Stimulated activated CD8-positive, alpha-beta memory T cell treated with anti-CD3 and anti-CD28 coated beads, Interleukin-7, amount 100 ng/mL, for 24 hours (primary cell): ENCODE data around the gene RAI1.

Experiments
- DNase-seq: peaks from one replicate; pipeline ENCODE4 v3.0.0-alpha.2; 2020; ENCODE audit warnings: low read depth

RAI1 gene

GRCh38 chr17:17816831-17817551 is 135.7 kb downstream of the RAI1 start:
- DNase-seq = no peak

DNA sequence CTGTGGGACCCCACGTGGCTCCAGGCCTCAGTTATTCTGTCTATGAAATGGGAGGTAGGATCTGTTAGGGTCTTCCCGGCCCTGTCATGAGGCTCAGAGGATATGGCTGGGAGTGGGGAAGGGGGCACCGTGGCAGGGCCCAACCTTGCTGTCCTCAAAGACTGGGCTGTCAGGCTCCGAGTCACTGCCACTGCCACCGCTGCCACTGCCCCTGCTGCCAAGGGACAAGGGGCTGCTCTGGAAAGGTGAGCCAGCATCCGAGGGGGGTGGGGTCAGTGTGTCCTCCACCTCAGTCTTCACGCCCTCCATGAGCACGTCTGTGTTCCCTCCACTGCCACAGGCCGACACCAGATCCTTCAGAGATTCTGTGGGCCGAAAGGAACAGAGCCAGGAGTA is 136.3 kb downstream of the RAI1 start:
- DNase-seq = no peak

DNA sequence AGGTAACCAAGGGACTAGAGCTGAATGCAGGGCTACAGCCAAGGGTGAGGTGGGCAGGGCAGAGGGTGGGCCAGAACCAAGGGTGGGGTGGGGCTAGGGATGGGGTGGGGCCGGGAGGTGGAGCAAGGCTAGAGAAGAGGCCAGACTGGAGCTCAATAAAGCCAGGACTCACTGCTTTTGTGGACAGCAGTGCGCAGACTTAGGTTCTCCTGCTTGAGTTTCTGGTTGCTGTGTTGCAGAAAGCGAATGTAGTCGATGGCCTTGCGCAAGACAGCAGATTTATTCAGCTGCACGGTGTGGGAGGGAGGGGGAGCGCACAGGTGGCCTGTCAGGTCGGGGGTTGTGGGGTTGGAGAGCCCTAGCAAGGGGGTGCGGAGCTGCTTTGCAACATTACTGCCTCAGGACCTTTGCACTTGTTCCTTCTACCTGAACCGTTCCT is 136.8 kb downstream of the RAI1 start:
- DNase-seq = no peak

DNA sequence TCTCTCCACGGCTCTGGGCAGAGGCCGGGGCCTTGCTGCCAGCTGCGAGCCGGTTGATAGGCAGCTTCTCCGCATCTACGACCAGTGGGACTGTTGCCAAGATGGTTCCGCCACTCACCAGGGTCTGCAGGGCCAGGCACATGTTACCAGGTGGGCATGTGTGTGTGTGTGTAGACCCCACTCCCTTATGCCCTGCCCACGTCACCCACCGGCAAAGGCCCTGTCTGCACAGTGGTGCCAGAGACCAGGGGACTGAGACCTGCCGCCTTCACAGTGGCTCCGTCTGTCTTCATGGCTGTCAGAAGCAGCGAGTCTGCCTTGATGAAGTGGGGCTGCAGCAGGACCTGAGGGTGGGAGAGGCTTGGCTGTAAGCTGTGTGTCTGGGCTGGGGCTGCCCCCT is 137.9 kb downstream of the RAI1 start:
- no peak for DNase-seq

GRCh38 chr17:17819561-17819995 is 138.3 kb downstream of the RAI1 start:
- DNase-seq = peak; percentile 39

GRCh38 chr17:17820046-17820445 is 138.8 kb downstream of the RAI1 start:
- no peak for DNase-seq

GRCh38 chr17:17820463-17821158 is 139.4 kb downstream of the RAI1 start:
- DNase-seq = no peak

GRCh38 chr17:17822189-17822588 is 140.9 kb downstream of the RAI1 start:
- no peak for DNase-seq

DNA sequence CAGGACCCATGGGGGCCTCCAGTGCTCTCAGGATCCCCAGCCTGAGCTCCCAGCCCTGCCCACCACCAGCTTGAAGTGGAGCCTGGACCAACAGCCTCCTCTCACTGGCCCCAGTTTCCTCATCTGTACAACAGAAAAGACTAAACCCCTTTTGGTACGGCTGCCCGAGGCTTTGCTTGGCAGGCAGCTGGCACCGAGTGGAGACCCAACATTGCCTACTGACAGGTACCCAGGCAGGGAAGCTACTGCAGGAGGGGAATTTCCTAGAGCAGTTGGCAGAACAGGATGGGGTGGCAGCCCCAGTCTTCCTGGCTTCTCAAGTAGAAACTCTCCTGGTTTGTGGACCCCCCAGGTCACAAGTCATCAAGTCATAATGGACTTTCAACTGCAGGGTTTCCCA is 141.4 kb downstream of the RAI1 start:
- DNase-seq = no peak

DNA sequence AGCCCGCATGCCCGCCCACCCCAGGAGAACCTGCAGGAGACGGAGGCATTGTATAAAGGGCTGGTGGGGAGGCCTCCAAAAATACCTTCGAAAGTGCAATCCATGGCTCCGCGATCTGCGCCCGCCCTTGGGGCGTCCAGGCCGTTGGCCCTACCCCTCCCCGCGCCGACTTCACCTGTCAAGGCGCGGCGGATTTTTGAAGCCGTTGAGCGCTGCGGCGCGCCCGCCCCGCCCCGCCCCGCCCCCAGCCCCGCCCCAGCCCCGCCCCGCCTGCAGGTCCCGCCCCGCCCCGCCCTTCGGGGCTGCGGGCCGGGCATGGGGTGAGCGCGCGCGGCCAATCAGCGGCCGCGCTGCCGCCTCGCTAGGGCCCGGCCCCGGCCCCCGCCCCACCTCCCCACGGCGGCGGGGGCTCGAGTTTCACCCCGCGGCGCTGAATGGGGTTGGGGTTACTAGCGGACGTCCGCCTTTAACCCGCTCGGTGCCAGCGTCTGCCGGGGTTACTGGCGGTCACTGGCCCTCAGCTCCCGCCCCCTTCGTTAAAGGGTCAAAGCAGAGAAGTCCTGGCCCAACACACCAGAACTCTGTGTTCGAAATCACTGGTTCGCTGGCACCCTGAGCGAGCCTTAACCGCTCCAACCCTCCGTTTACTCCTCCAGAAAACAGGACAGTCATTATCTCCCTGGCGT is 142.3 kb downstream of the RAI1 start:
- DNase-seq = no peak

DNA sequence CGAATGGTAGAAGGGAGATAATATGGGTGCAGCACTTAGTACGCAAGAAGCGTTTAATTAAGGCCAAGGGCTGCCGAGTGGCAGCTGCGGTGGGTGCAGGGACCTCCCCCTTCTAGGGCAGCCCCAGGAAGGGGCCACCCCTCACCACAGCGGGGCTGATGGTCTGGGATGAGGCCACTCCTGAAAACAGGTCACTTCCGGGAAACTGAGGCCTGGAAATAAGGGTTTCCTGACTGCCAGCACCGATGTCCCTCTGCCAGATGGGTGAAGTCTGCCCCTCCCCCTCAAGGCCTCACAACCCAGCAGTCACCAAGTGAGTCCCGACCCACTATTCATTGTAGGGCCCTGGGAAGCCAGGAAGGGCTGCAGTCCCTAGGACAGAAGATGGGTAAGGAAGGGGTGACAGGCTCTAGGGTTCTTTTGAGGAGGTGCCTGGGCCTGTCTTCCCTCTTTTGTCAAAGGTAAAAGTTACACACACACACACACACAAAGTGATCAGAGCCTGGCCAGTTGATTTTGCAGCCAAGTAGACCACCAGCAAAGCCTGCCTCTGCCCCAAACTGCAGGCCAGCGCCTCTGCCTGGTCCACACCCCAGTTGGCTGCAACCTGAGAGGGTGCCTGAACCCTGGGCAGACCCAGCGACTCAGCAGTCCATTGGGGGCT is 143.0 kb downstream of the RAI1 start:
- DNase-seq = no peak

GRCh38 chr17:17824783-17825614 is 143.7 kb downstream of the RAI1 start:
- no peak for DNase-seq

DNA sequence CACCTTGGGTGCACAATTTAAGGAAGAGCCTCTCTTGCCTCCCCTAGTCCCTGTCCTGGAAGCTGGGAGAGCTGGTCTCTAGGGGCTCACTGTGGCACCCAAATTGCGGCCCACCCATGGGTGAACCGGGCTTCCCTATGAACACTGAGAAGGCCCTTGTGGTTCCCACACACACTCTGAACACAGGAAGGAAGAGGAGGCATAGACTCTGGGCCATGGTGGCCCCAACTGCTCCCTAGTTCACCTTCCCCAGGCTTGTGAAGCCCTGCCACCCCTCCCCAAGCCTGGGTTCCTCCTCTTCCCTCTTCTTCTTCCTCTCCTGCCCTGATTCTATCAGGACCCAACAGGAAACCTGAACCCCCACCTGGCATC is 145.1 kb downstream of the RAI1 start:
- DNase-seq = no peak

DNA sequence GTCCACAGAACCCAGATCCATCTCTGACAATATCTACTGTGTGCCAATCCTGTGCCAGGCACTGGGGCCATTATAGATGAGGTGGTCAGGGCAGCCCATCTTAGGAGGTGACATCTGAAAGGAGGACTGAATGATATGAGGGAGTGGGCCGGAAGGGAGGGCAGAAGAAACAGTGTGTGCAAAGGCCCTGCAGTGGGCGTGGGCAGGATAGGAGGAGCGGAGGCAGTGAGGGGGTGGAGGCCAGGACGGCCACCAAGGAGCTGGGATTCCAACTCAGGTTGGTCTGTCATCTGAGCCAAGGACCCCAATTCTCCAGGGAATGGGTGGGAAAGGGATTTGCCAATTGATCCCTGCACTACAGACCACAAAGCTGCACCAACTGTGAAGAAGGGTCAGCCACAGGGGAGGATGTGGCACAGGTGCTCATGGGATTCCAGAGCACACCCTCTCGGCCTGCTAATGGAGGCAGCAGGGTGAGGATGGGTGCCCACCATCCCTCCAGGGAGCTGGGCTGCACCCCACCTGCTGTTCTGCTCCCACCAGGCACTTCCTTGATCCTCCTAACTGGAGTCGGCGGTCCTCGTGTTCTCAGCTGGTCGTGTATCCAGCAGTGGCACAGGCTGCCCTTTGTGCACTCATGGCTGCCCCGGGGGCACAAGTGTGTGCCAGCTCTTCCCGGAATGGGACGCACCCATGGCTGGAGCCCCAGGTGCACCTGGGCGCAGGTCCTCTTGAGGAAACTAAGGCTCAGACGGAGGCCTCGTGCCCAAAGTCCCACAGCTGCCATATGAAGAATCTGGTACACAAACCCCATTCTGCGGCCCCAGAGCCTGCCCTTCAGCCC is 145.9 kb downstream of the RAI1 start:
- DNase-seq = no peak

GRCh38 chr17:17827826-17828621 is 146.8 kb downstream of the RAI1 start:
- DNase-seq = no peak

- DNase-seq = no peak
These were observed 149.0 kb downstream of the RAI1 start for GRCh38 chr17:17830269-17830567.

DNA sequence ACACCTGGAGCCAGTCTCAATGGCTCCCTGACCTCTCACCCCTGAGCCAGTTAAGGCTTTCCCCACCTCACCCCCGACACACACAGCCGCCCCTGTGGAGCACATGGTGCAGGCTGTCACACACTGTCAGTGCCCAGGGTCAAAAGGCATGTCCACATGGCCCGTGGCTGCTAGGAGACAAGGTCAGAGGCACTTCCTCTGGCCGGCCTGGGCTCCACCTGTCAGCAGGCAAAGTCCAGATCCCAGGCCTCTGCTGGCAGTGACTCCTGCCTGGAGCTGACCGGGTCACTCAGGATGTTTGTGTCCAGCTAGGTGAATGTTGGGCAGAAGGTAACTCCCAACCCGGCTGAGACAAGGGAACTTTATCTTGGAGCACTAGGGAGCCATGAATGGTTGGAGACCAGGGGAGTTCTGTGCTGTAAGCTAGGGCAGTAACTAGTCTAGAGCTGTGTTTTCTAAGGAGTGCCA is 149.5 kb downstream of the RAI1 start:
- no peak for DNase-seq

- no peak for DNase-seq
These were observed 150.2 kb downstream of the RAI1 start for GRCh38 chr17:17831208-17832031.

DNA sequence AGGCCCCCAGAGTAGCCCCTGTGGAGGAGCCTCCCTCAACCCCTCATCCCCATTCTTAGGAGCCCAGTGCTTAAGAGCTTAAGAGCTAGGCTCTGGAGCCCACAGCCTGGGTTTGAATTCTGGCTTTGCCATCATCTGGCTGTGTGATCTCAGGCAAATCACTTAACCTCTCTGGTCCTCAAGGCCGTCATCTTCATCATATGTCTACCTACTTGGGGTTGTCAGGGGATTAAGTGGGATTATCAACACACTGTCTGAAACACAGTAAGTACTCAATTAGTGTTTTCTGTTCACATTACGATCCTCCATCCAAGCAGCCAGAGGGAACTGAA is 150.7 kb downstream of the RAI1 start:
- DNase-seq = no peak
